HG03095 (cell line): Measurements from ENCODE around the gene PLA2G12A.
"Not testable (repeated sequence)": the region's sequence is repeated elsewhere in the genome, so short reads cannot be mapped to it uniquely, and the experiment has no call there.

ENCODE experiments used
- ATAC-seq: cut with Tn5 transposase; IDR thresholded peaks from one replicate; pipeline ENCODE4 v1.9.1; 2021; ENCODE audit warnings: moderate library complexity; ENCODE audit not compliant: unreplicated experiment

Gene PLA2G12A

GRCh38 chr4:109682875-109683274 lies 47.0 kb downstream of the PLA2G12A start:
- ATAC-seq, result no peak

- ATAC-seq, result not testable (repeated sequence)
These were observed 50.9 kb downstream of the PLA2G12A start for GRCh38 chr4:109678925-109679324.

DNA sequence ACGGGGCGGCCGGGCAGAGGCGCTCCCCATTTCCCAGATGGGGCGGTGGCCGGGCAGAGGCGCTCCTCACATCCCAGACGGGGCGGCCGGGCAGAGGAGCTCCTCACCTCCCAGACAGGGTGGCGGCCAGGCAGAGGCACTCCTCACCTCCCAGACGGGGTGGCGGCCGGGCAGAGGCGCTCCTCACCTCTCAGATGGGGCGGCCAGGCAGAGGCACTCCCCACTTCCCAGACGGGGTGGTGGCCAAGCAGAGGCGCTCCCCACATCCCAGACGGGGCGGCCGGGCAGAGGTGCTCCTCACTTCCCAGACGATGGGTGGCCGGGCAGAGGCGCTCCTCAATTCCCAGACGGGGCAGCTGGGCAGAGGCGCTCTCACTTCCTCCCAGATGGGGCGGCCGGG lies 51.4 kb downstream of the PLA2G12A start:
- ATAC-seq, result not testable (repeated sequence)

DNA sequence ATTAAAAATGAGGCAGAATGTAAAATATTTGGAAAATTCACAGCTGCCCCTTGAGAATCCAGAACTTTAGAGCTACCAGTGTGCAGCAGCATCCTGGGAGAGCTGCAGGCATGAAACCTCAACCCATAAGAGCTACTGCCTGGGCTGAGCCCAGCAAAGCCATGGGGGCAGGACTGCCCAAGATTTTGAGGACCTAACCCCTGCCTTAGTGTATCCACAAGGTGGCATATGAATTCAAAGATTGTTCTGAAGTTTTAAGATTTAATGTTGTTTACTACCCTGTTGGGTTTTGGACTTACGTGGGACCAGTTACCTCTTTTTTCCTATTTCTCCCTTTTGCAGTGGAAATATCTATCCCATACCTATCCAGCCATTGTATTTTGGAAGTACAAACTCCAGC lies 53.0 kb downstream of the PLA2G12A start:
- no peak for ATAC-seq

DNA sequence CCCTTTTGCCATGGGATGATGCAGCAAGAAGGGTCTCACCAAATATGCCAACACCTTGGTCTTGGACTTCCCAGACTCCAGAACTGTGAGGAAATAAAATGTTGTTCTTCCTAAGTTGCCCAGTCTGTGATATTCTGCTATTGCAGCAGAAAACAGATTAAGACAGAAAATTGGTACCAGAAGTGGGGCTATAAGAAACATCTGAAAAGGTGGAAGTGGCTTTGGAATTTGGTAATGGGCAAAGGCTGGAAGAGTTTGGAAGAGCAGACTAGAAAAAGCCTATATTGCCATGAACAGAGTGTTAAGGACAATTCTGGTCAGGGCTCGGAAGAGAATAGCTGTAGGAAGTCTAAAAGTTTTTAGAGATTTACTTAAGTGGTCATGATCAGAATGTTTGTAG lies 54.0 kb downstream of the PLA2G12A start:
- no peak for ATAC-seq

DNA sequence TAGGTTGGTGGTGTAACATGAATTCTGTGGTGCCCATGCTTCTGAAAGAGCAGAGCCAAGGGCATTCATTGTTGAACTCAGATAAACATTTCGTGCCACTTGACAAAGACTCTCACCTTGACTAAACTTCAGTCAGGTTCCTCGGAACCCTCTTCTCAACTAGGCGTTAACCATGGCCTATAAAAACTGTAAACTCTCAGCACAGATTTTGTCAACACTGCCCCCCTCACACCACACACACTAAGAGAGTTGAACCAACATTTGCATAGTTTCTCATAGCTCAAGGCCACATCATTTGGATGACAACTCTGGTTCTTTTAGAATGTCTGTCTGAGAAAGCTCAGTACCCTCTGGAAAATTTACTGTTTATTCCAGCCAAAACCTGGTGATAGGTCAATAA lies 54.7 kb downstream of the PLA2G12A start:
- ATAC-seq, result no peak

DNA sequence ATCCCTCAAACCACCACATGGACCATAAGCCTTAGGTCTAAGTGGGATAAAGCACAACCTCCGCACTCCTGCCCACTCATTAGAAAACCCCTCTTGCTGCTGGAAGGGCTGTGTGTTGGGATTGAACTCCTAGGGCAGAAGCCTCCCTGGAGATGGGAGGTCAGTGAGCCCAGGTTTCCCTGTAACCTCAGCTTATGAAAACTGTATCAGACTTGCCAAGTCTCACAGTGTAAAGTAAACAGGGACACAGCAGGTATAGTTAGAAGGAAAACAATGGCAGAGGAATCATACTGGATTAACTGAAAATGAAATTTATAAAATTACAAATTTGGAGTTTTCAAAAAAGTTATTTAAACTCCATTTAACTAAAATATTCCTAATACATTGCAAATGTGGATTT lies 56.6 kb downstream of the PLA2G12A start:
- ATAC-seq, result no peak

GRCh38 chr4:109672169-109672930 lies 57.5 kb downstream of the PLA2G12A start:
- ATAC-seq, result no peak

GRCh38 chr4:109671350-109671749 lies 58.5 kb downstream of the PLA2G12A start:
- no peak for ATAC-seq

GRCh38 chr4:109665783-109666485 lies 63.9 kb downstream of the PLA2G12A start:
- ATAC-seq, result no peak

DNA sequence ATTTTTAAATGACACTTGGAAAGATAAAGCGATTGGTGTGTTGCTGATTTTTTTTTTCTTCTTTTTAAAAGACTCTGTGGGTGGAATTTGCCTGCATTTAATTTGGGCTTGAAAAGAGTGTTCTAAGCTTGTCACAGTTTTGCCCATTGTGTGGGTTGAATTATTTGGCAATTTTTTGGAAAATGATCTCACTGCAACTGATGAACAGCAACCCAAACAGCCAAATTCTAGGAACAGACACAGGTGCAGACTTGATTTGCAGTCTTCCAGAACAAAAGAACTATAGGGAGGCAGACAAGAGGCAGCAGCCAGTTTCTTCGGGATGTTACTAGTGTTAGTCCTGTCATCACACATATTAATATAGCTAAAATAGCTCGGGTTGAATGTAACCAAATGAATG lies 67.1 kb downstream of the PLA2G12A start:
- no peak for ATAC-seq

GRCh38 chr4:109662116-109662515 lies 67.8 kb downstream of the PLA2G12A start:
- ATAC-seq, result no peak
